ENCODE measurements around the gene TMEM156.
"Not testable (repeated sequence)": the region's sequence is repeated elsewhere in the genome, so short reads cannot be mapped to it uniquely, and the experiment has no call there.

The TMEM156 gene

GRCh38 chr4:38988353-38988752, 43.9 kb downstream of the TMEM156 start:
- DNase-seq, result not testable (repeated sequence)

- no peak for DNase-seq
These were observed 44.7 kb downstream of the TMEM156 start for GRCh38 chr4:38987491-38987890.

GRCh38 chr4:38985410-38986100, 46.7 kb downstream of the TMEM156 start:
- DNase-seq, result no peak

GRCh38 chr4:38983787-38984598, 48.2 kb downstream of the TMEM156 start:
- no peak for DNase-seq

- no peak for DNase-seq
These were observed 48.9 kb downstream of the TMEM156 start for GRCh38 chr4:38983291-38983690.

- no peak for DNase-seq
These were observed 49.7 kb downstream of the TMEM156 start for GRCh38 chr4:38982361-38983095.

GRCh38 chr4:38980903-38981676, 51.1 kb downstream of the TMEM156 start:
- DNase-seq, result no peak

- no peak for DNase-seq
These were observed 52.5 kb downstream of the TMEM156 start for GRCh38 chr4:38979511-38980230.

- no peak for DNase-seq
These were observed 53.1 kb downstream of the TMEM156 start for GRCh38 chr4:38979081-38979480.

GRCh38 chr4:38976308-38976707, 55.9 kb downstream of the TMEM156 start:
- no peak for DNase-seq

- DNase-seq, result no peak
These were observed 63.5 kb downstream of the TMEM156 start for GRCh38 chr4:38968668-38969067.

- no peak for DNase-seq
These were observed 64.7 kb downstream of the TMEM156 start for GRCh38 chr4:38967260-38968095.

- DNase-seq, result no peak
These were observed 66.3 kb downstream of the TMEM156 start for GRCh38 chr4:38965866-38966265.

GRCh38 chr4:38964942-38965775, 67.0 kb downstream of the TMEM156 start:
- no peak for DNase-seq

- DNase-seq, result not testable (repeated sequence)
These were observed 73.0 kb downstream of the TMEM156 start for GRCh38 chr4:38959248-38959647.

GRCh38 chr4:38958453-38959190, 73.6 kb downstream of the TMEM156 start:
- no peak for DNase-seq

GRCh38 chr4:38957893-38958292, 74.3 kb downstream of the TMEM156 start:
- DNase-seq, result no peak

- no peak for DNase-seq
These were observed 74.9 kb downstream of the TMEM156 start for GRCh38 chr4:38957261-38957815.

- DNase-seq, result no peak
These were observed 76.3 kb downstream of the TMEM156 start for GRCh38 chr4:38955957-38956356.
